K562 (cell line): ENCODE results near the gene ABHD16B. TPM values are rescaled to one million over a fixed set of nuclear protein-coding genes. Genes with fewer than 3 reads are reported as not detected.

Source experiments
- CC2D1A ChIP-seq: fragments of 450-650 bp; IDR thresholded peaks from 2 replicates; pipeline ENCODE4 v1.6.1; 2017; ENCODE audit warnings: mild to moderate bottlenecking
- CTCFL ChIP-seq: IDR thresholded peaks from 2 replicates; pipeline ENCODE4 v1.6.1; 2011; ENCODE audit warnings: borderline replicate concordance, low read depth, mild to moderate bottlenecking, moderate library complexity, low read length; ENCODE audit not compliant: insufficient read depth, poor library complexity, severe bottlenecking
- DEAF1 ChIP-seq: fragments of 450-650 bp; formaldehyde crosslinking; IDR thresholded peaks from 2 replicates; pipeline ENCODE4 v1.4.0; 2020; ENCODE audit warnings: mild to moderate bottlenecking, moderate library complexity
- HMGN3 ChIP-seq: IDR thresholded peaks from 2 replicates; pipeline ENCODE4 v1.6.1; 2011; ENCODE audit warnings: borderline replicate concordance, low read depth, mild to moderate bottlenecking, mixed read lengths, low read length; ENCODE audit not compliant: insufficient read length; ENCODE audit errors: extremely low read depth
- ID3 ChIP-seq, 2 experiments: fragments of 250-450 bp in 1 of 2; fragments of 450-650 bp in 1 of 2; sonication (Bioruptor Pico) in 1 of 2; IDR thresholded peaks; 2 replicates each; pipeline versions ENCODE4 v1.6.1 to v1.8.0; 2016 to 2021; ENCODE audit warnings: mild to moderate bottlenecking in 2 of 2, moderate library complexity in 2 of 2, missing compliant biosample characterization in 1 of 2, missing genetic modification characterization in 1 of 2
- IRF2 ChIP-seq: sonication (generic); formaldehyde crosslinking; IDR thresholded peaks from 2 replicates; pipeline ENCODE4 v1.8.1; 2022; ENCODE audit warnings: mild to moderate bottlenecking, missing genetic modification reagents
- KLF1 ChIP-seq: fragments of 450-650 bp; IDR thresholded peaks from 2 replicates; pipeline ENCODE4 v1.6.1; 2016; ENCODE audit warnings: missing genetic modification characterization, missing compliant biosample characterization
- MLLT1 ChIP-seq, 2 experiments: fragments of 450-650 bp; IDR thresholded peaks; 2 replicates each; pipeline ENCODE4 v1.6.1; 2016
- NKRF ChIP-seq: fragments of 450-650 bp; IDR thresholded peaks from 2 replicates; pipeline ENCODE4 v1.6.1; 2016; ENCODE audit warnings: borderline replicate concordance
- NRF1 ChIP-seq, 2 experiments: fragments of 450-650 bp; IDR thresholded peaks in 1 of 2; conservative IDR thresholded peaks in 1 of 2; 2 replicates each; pipeline ENCODE4 v1.6.1; 2014; ENCODE audit warnings: mild to moderate bottlenecking in 2 of 2
- SMAD2 ChIP-seq: fragments of 150-350 bp; IDR thresholded peaks from 2 replicates; pipeline ENCODE4 v1.6.1; 2014; ENCODE audit warnings: low read depth, mild to moderate bottlenecking, low read length
- TGIF2 ChIP-seq: sonication (generic); formaldehyde crosslinking; IDR thresholded peaks from 2 replicates; pipeline ENCODE4 v1.8.1; 2022; ENCODE audit warnings: mild to moderate bottlenecking, missing genetic modification reagents, moderate library complexity
- TSC22D4 ChIP-seq: fragments of 450-650 bp; IDR thresholded peaks from 2 replicates; pipeline ENCODE4 v1.6.1; 2016; ENCODE audit warnings: missing genetic modification characterization, missing biosample characterization, control low read depth
- ZBTB49 ChIP-seq: sonication (generic); formaldehyde crosslinking; IDR thresholded peaks from 2 replicates; pipeline ENCODE4 v1.8.0; 2022; ENCODE audit warnings: missing genetic modification reagents, mild to moderate bottlenecking, borderline replicate concordance
- ZFP30 ChIP-seq: fragments of 250-450 bp; sonication (Bioruptor Pico); IDR thresholded peaks from 2 replicates; pipeline ENCODE4 v1.8.0; 2022; ENCODE audit warnings: moderate library complexity, mild to moderate bottlenecking, inconsistent platforms, borderline replicate concordance
- ZNF408 ChIP-seq: fragments of 250-450 bp; sonication (Bioruptor Pico); IDR thresholded peaks from 2 replicates; pipeline ENCODE4 v1.4.0; 2020; ENCODE audit warnings: low read depth, mild to moderate bottlenecking, moderate library complexity
- ZNF583 ChIP-seq: fragments of 250-450 bp; sonication (Bioruptor Pico); IDR thresholded peaks from 2 replicates; pipeline ENCODE4 v1.4.0; 2020
- polyA plus RNA-seq, 8 experiments: library from polyadenylated mRNA; depleted of rRNA in 4 of 8; stranded (reverse) in 5 of 8; unstranded in 3 of 8; fragments of >200 nt; fragmentation: Nextera tagmentation in 2 of 8; fragmentation: Illumina TruSeq in 1 of 8; extraction: Ambion mirVana in 2 of 8; extraction: Trizol in 1 of 8; gene quantifications; 2 replicates each; pipeline versions ENCODE4 v1.2.1 to v1.2.3, GENCODE V29; 2011 to 2014; ENCODE audit warnings: inconsistent platforms in 1 of 8, missing spikeins in 1 of 8
- total RNA-seq, 7 experiments: library from RNA; depleted of rRNA in 6 of 7; stranded (reverse); fragments of >200 nt in 6 of 7; fragmentation: Illumina TruSeq in 2 of 7; extraction: Trizol in 2 of 7; gene quantifications; 2 replicates each; pipeline versions ENCODE4 v1.2.1 to v1.2.3, GENCODE V29; 2011 to 2021; ENCODE audit warnings: low replicate concordance in 1 of 7

ABHD16B gene
- total and polyA plus RNA-seq, 9 of the 15 experiments (the other 6 are each of a cell fraction or from before 2014, with no cell fraction given): not detected

GRCh38 chr20:63846888-63847236, 14.4 kb upstream of the ABHD16B start (continued):
- TF ChIP-seq CTCFL: no peak
- no peak for TF ChIP-seq DEAF1 (CRISPR knock-in tag)
- no peak for TF ChIP-seq CC2D1A
- no peak for TF ChIP-seq TGIF2 (CRISPR knock-in tag)
- no peak for TF ChIP-seq ID3 (CRISPR knock-in tag; IDR thresholded peaks at IDR 0.05)
- no peak for TF ChIP-seq ID3 (tag; IDR thresholded peaks at IDR 0.05)
- peak; percentile 85 to 88 for TF ChIP-seq MLLT1 (IDR thresholded peaks at IDR 0.05)
- no peak for TF ChIP-seq ZNF583 (CRISPR knock-in tag)
- TF ChIP-seq ZFP30 (CRISPR knock-in tag): no peak
- TF ChIP-seq ZBTB49: no peak
- TF ChIP-seq TSC22D4 (tag): no peak
- TF ChIP-seq SMAD2: no peak
- peak; percentile 76 for TF ChIP-seq NKRF
- TF ChIP-seq HMGN3: no peak
- no peak for TF ChIP-seq KLF1 (tag)
- TF ChIP-seq NRF1 (conservative IDR thresholded peaks at IDR 0.05 in 1 of 2, IDR thresholded peaks at IDR 0.05 in 1 of 2): no peak
- TF ChIP-seq IRF2 (CRISPR knock-in tag): no peak
- no peak for TF ChIP-seq ZNF408 (CRISPR knock-in tag)
